H9 (cell line): ENCODE results near the gene CDC20. TPM values are rescaled to one million over a fixed set of nuclear protein-coding genes. Genes with fewer than 3 reads are reported as not detected.

Source experiments
- DNase-seq: peaks from one replicate; pipeline ENCODE4 v3.0.0-alpha.2; 2017
- H2AFZ ChIP-seq: one replicate; pipeline ENCODE4 v1.6.1; 2013; ENCODE audit warnings: mild to moderate bottlenecking, low read length, control low read depth, moderate library complexity
- H2AK5ac ChIP-seq: 2 replicates; pipeline ENCODE4 v1.6.1; 2013; ENCODE audit warnings: low read length, control low read depth, mixed read lengths; ENCODE audit not compliant: insufficient read length
- H2BK120ac ChIP-seq: one replicate; pipeline ENCODE4 v1.6.1; 2013; ENCODE audit warnings: low read depth, mild to moderate bottlenecking, low read length, control low read depth, inconsistent platforms; ENCODE audit not compliant: poor library complexity, severe bottlenecking
- H2BK12ac ChIP-seq: 2 replicates; pipeline ENCODE4 v1.6.1; 2013; ENCODE audit warnings: low read length, control low read depth, mixed read lengths, low read depth; ENCODE audit not compliant: insufficient read length
- H2BK15ac ChIP-seq: 2 replicates; pipeline ENCODE4 v1.6.1; 2013; ENCODE audit warnings: low read depth, low read length, control low read depth
- H2BK20ac ChIP-seq: one replicate; pipeline ENCODE4 v1.6.1; 2013; ENCODE audit warnings: low read depth, mild to moderate bottlenecking, low read length, control low read depth, inconsistent platforms; ENCODE audit not compliant: poor library complexity, severe bottlenecking
- H2BK5ac ChIP-seq: 2 replicates; pipeline ENCODE4 v1.6.1; 2013; ENCODE audit warnings: low read length, control low read depth, mixed read lengths; ENCODE audit not compliant: insufficient read length
- H3K14ac ChIP-seq: 2 replicates; pipeline ENCODE4 v1.6.1; 2013; ENCODE audit warnings: low read length, control low read depth; ENCODE audit not compliant: insufficient read depth
- H3K18ac ChIP-seq: 2 replicates; pipeline ENCODE4 v1.6.1; 2013; ENCODE audit warnings: low read depth, mild to moderate bottlenecking, mixed read lengths, low read length, control low read depth; ENCODE audit not compliant: insufficient read length
- H3K23ac ChIP-seq: 2 replicates; pipeline ENCODE4 v1.6.1; 2013; ENCODE audit warnings: low read length, control low read depth, mixed read lengths, low read depth; ENCODE audit not compliant: insufficient read length
- H3K23me2 ChIP-seq: 2 replicates; pipeline ENCODE4 v1.6.1; 2013; ENCODE audit warnings: low read depth, mild to moderate bottlenecking, mixed read lengths, low read length, control low read depth; ENCODE audit not compliant: insufficient read length, poor library complexity, severe bottlenecking
- H3K27ac ChIP-seq: 2 replicates; pipeline ENCODE4 v1.5.1; 2013; ENCODE audit warnings: low read length, control low read depth, mixed read lengths, low read depth; ENCODE audit not compliant: insufficient read length
- H3K27me3 ChIP-seq: 2 replicates; pipeline ENCODE4 v1.6.1; 2013; ENCODE audit warnings: low read length, control low read depth, inconsistent platforms; ENCODE audit not compliant: insufficient read depth
- H3K4ac ChIP-seq: 2 replicates; pipeline ENCODE4 v1.6.1; 2013; ENCODE audit warnings: low read depth, mild to moderate bottlenecking, control low read depth, inconsistent platforms, low read length, moderate library complexity
- H3K4me1 ChIP-seq: 2 replicates; pipeline ENCODE4 v1.6.1; 2013; ENCODE audit warnings: low read length, control low read depth, inconsistent platforms; ENCODE audit not compliant: insufficient read depth
- H3K4me2 ChIP-seq: 2 replicates; pipeline ENCODE4 v1.6.1; 2013; ENCODE audit warnings: low read length, control low read depth, mixed read lengths; ENCODE audit not compliant: insufficient read length, insufficient read depth
- H3K56ac ChIP-seq: 2 replicates; pipeline ENCODE4 v1.6.1; 2013; ENCODE audit warnings: low read depth, mild to moderate bottlenecking, mixed read lengths, low read length, control low read depth; ENCODE audit not compliant: insufficient read length
- H3K79me1 ChIP-seq: 2 replicates; pipeline ENCODE4 v1.6.1; 2013; ENCODE audit warnings: low read depth, mild to moderate bottlenecking, moderate library complexity, low read length, control low read depth, inconsistent platforms; ENCODE audit not compliant: insufficient read depth, poor library complexity, severe bottlenecking
- H3K79me2 ChIP-seq: 2 replicates; pipeline ENCODE4 v1.6.1; 2013; ENCODE audit warnings: low read length, control low read depth, inconsistent platforms; ENCODE audit not compliant: insufficient read depth
- H3K9ac ChIP-seq: 2 replicates; pipeline ENCODE4 v1.6.1; 2013; ENCODE audit warnings: low read length, control low read depth, mixed read lengths; ENCODE audit not compliant: insufficient read length; ENCODE audit errors: extremely low read depth
- H3K9me3 ChIP-seq: one replicate; pipeline ENCODE4 v1.6.1; 2013; ENCODE audit warnings: low read depth, low read length, inconsistent platforms; ENCODE audit not compliant: control insufficient read depth
- H3T11ph ChIP-seq: one replicate; pipeline ENCODE4 v1.6.1; 2013; ENCODE audit warnings: mild to moderate bottlenecking, low read length, control low read depth, inconsistent platforms
- H4K20me1 ChIP-seq: one replicate; pipeline ENCODE4 v1.6.1; 2013; ENCODE audit not compliant: control insufficient read depth, insufficient read length, insufficient read depth
- H4K5ac ChIP-seq: 2 replicates; pipeline ENCODE4 v1.6.1; 2013; ENCODE audit warnings: low read depth, mild to moderate bottlenecking, mixed read lengths, low read length, control low read depth; ENCODE audit not compliant: insufficient read length
- H4K8ac ChIP-seq: replicated peaks from 2 replicates; pipeline ENCODE4 v1.6.1; 2013; ENCODE audit warnings: low read length, control low read depth, mixed read lengths, low read depth; ENCODE audit not compliant: insufficient read length
- H4K91ac ChIP-seq: 2 replicates; pipeline ENCODE4 v1.6.1; 2013; ENCODE audit warnings: low read depth, mild to moderate bottlenecking, moderate library complexity, mixed read lengths, low read length, control low read depth; ENCODE audit not compliant: insufficient read length
- H3K27ac Mint-ChIP-seq, 3 experiments: 2 replicates in 2 of 3; 3 replicates in 1 of 3; pipeline ENCODE4 v1.8.0; 2020 to 2021; ENCODE audit warnings: mixed read lengths in 3 of 3, mild to moderate bottlenecking in 1 of 3, moderate library complexity in 1 of 3
- H3K27me3 Mint-ChIP-seq: 2 replicates; pipeline ENCODE4 v1.8.0; 2021; ENCODE audit warnings: low read depth, mild to moderate bottlenecking, moderate library complexity, mixed read lengths
- H3K36me3 Mint-ChIP-seq, 3 experiments: 2 replicates in 2 of 3; 3 replicates in 1 of 3; pipeline ENCODE4 v1.8.0; 2020 to 2021; ENCODE audit warnings: low read depth in 3 of 3, mixed read lengths in 3 of 3; ENCODE audit not compliant: insufficient read depth in 1 of 3
- H3K4me1 Mint-ChIP-seq, 2 experiments: 2 replicates each; pipeline ENCODE4 v1.8.0; 2020; ENCODE audit warnings: mixed read lengths in 2 of 2
- H3K4me3 Mint-ChIP-seq, 2 experiments: 2 replicates in 1 of 2; 3 replicates in 1 of 2; pipeline ENCODE4 v1.8.0; 2020 to 2021; ENCODE audit warnings: mild to moderate bottlenecking in 2 of 2, mixed read lengths in 2 of 2, moderate library complexity in 1 of 2
- H3K9me3 Mint-ChIP-seq, 2 experiments: 2 replicates in 1 of 2; 3 replicates in 1 of 2; pipeline ENCODE4 v1.8.0; 2020; ENCODE audit warnings: mild to moderate bottlenecking in 2 of 2, mixed read lengths in 2 of 2, moderate library complexity in 1 of 2
- WGBS: extraction: QIAGEN DNeasy Blood & Tissue Kit; methylation state at CpG from one replicate; pipeline ENCODE4 v1.1.7; 2013; ENCODE audit warnings: missing lambda C conversion rate, low lambda C conversion rate, mixed read lengths; ENCODE audit not compliant: insufficient read length; ENCODE audit errors: extremely low coverage; 5-methylcytosine and 5-hydroxymethylcytosine counted together
- total RNA-seq: library from RNA; stranded (reverse); gene quantifications from 2 replicates; pipeline ENCODE4 v1.2.1, GENCODE V29; 2021
- TF ChIP-seq, protein P1 (sequence below): fragments of 200-600 bp; sonication (generic); conservative IDR thresholded peaks from 3 replicates; pipeline ENCODE4 v1.8.0; 2021; ENCODE audit warnings: antibody characterized with exemption, mild to moderate bottlenecking

Gene CDC20
- total RNA-seq, 1 experiment from 2014 or later, result 246 TPM

GRCh38 chr1:43316738-43317520 is 41.9 kb upstream of the CDC20 start:
- no peak for DNase-seq
- TF ChIP-seq, protein P1, sequence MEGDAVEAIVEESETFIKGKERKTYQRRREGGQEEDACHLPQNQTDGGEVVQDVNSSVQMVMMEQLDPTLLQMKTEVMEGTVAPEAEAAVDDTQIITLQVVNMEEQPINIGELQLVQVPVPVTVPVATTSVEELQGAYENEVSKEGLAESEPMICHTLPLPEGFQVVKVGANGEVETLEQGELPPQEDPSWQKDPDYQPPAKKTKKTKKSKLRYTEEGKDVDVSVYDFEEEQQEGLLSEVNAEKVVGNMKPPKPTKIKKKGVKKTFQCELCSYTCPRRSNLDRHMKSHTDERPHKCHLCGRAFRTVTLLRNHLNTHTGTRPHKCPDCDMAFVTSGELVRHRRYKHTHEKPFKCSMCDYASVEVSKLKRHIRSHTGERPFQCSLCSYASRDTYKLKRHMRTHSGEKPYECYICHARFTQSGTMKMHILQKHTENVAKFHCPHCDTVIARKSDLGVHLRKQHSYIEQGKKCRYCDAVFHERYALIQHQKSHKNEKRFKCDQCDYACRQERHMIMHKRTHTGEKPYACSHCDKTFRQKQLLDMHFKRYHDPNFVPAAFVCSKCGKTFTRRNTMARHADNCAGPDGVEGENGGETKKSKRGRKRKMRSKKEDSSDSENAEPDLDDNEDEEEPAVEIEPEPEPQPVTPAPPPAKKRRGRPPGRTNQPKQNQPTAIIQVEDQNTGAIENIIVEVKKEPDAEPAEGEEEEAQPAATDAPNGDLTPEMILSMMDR, result peak; percentile 46

More at GRCh38 chr1:43316738-43317520, 41.9 kb upstream of the CDC20 start:
- no peak overlapping the region for H2BK15ac ChIP-seq
- H3K14ac ChIP-seq, result peak overlapping the region; percentile 46; the same call in 1 of the 2 replicates
- no peaks in the 10 kb centered on the region for H3K79me2 ChIP-seq
- H3K4me1 Mint-ChIP-seq, result peaks cover 7 to 11% of the 10 kb centered on the region in 2 experiments
- H3K56ac ChIP-seq, result no peak overlapping the region
- no peak overlapping the region for H2BK12ac ChIP-seq
- H3K9me3 ChIP-seq, result no peaks in the 10 kb centered on the region
- H3K27ac Mint-ChIP-seq, result no peak overlapping the region; a peak in 2 of 7 replicates
- no peak overlapping the region for H3K4ac ChIP-seq
- H3K36me3 Mint-ChIP-seq, result no peaks in the 10 kb centered on the region
- H4K91ac ChIP-seq, result no peak overlapping the region
- no peak overlapping the region for H3T11ph ChIP-seq
- H3K27me3 ChIP-seq, result no peaks in the 10 kb centered on the region
- no peak overlapping the region for H2AK5ac ChIP-seq
- no peak overlapping the region for H2BK5ac ChIP-seq
- H3K27me3 Mint-ChIP-seq, result no peaks in the 10 kb centered on the region; the same call in none of the 2 replicates
- no peak overlapping the region for H3K18ac ChIP-seq
- H3K4me3 Mint-ChIP-seq, result no peak overlapping the region
- H4K8ac ChIP-seq, result no peak overlapping the region
- no peaks in the 10 kb centered on the region for H3K23me2 ChIP-seq
- H3K27ac ChIP-seq, result no peak overlapping the region
- no peak overlapping the region for H3K23ac ChIP-seq
- WGBS, result no CpG with 5 or more reads among the region's 16 CpGs
- H3K79me1 ChIP-seq, result no peaks in the 10 kb centered on the region
- no peaks in the 10 kb centered on the region for H3K9me3 Mint-ChIP-seq
- no peak overlapping the region for H3K9ac ChIP-seq
- no peak overlapping the region for H2AFZ ChIP-seq
- H3K4me2 ChIP-seq, result no peak overlapping the region
- H4K20me1 ChIP-seq, result no peaks in the 10 kb centered on the region
- no peak overlapping the region for H2BK20ac ChIP-seq
- H2BK120ac ChIP-seq, result no peak overlapping the region
- H4K5ac ChIP-seq, result no peak overlapping the region
- no peaks in the 10 kb centered on the region for H3K4me1 ChIP-seq
